GM19438 (cell line): ENCODE data around the gene CLBA1.
"Not testable (repeated sequence)": the region's sequence is repeated elsewhere in the genome, so short reads cannot be mapped to it uniquely, and the experiment has no call there.

ENCODE experiments used
- ATAC-seq: cut with Tn5 transposase; IDR thresholded peaks from one replicate; pipeline ENCODE4 v1.9.1; 2021; ENCODE audit warnings: low read depth; ENCODE audit not compliant: unreplicated experiment

CLBA1 gene

DNA sequence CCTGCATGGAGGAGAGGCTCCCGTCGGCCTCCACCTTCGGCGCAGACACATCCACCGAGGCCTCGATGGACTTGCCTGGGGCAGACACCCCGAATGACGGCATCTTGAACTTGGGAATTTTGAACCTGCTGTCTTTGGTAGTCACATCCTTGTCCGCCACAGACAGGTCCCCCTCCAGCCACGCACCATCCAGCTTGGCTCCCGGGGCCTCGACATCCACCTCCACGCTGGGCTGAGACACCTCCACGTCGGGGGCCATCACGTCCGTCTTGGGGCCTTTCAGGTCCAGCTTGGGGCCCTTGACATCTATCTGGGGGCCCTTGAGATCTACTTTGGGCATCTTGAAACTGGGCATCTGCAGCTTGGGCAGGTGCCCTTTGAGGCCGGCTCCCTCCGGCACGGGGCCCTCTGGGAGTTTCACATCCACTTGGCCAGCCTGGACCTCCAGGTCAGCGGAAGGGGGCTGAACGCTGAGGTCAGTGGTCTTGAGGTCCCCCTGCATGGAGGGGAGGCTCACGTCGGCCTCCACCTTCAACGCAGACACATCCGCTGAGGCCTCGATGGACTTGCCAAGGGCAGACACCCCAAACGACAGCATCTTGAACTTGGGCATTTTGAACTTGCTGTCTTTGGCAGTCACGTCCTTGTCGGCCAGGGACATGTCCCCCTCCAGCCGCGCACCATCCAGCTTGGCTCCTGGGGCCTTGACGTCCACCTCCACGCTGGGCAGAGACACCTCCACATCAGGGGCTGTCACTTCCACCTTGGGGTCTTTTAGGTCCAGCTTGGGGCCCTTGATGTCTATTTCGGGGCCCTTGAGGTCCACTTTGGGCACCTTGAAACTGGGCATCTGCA is 37.5 kb upstream of the CLBA1 start:
- not testable (repeated sequence) for ATAC-seq

- ATAC-seq = no peak
These were observed 36.9 kb upstream of the CLBA1 start for GRCh38 chr14:104948736-104949031.

GRCh38 chr14:104949406-104949955 is 36.1 kb upstream of the CLBA1 start:
- not testable (repeated sequence) for ATAC-seq

DNA sequence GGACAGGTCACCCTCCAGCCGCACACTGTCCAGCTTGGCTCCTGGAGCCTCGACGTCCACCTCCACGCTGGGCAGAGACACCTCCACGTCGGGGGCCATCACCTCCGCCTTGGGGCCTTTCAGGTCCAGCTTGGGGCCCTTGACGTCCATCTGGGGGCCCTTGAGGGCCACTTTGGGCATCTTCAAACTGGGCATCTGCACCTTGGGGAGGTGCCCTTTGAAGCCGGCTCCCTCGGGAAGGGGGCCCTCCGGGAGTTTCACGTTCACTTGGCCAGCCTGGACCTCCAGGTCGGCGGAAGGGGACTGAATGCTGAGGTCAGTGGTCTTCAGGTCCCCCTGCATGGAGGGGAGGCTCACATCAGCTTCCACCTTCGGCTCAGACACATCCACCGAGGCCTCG is 35.6 kb upstream of the CLBA1 start:
- ATAC-seq = no peak

GRCh38 chr14:104950701-104951100 is 34.9 kb upstream of the CLBA1 start:
- not testable (repeated sequence) for ATAC-seq

DNA sequence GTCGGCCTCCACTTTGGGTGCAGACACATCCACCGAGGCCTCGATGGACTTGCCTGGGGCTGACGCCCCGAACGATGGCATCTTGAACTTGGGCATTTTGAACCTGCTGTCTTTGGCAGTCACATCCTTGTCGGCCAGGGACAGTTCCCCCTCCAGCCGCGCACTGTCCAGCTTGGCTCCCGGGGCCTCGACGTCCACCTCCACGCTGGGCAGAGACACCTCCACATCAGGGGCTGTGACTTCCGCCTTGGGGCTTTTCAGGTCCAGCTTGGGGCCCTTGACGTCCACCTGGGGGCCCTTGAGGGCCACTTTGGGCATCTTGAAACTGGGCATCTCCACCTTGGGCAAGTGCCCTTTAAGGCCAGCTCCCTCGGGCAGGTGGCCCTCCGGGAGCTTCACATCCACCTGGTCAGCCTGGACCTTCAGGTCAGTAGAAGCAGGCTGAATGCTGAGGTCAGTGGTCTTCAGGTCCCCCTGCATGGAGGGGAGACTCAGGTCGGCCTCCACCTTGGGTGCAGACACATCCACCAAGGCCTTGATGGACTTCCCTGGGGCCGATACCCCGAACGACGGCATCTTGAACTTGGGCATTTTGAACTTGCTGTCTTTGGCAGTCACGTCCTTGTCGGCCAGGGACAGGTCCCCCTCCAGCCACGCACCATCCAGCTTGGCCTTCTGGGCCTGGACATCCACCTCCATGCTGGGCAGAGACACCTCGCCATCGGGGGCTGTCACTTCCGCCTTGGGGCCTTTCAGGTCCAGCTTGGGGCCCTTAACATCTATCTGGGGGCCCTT is 33.5 kb upstream of the CLBA1 start:
- not testable (repeated sequence) for ATAC-seq

- no peak for ATAC-seq
These were observed 32.5 kb upstream of the CLBA1 start for GRCh38 chr14:104953097-104953496.

DNA sequence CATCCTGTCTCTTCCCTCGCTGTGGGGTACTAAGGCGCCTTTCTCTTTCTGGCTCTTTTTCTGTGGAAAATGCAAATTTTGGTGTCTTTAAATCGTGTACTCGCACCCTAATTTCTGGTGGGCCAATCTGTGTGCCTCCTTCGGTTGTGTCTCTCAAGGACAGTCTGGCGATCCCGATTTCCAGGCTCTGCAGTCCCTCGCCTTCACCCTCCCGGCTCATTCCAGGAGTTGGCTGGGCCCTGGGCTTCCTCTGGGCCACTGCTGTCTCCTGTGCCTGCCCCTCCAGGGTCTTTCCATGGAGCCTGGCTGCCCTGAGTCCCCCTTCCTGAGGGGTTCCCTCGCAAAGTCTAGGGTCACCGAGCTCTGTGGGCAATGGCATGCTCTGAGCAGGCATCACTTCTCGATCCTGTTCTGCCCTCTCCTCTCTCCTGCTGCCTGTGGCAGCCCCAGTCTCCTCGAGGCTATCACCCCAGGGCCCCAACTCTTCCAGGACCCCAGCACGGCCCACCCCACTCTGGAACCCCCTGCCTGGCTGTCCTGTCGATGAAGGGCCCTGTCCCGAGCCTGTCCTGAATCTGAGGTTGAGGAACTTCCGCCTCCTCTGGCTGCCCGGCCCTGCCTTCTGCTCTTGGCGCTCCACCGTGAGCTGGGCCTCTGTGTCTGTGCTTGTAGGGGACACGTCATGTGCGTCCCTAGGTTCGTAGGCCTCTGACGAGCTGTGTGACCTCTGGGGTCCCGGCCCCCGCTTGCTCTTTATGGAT is 31.5 kb upstream of the CLBA1 start:
- no peak for ATAC-seq

- no peak for ATAC-seq
These were observed 30.7 kb upstream of the CLBA1 start for GRCh38 chr14:104954746-104955395.

DNA sequence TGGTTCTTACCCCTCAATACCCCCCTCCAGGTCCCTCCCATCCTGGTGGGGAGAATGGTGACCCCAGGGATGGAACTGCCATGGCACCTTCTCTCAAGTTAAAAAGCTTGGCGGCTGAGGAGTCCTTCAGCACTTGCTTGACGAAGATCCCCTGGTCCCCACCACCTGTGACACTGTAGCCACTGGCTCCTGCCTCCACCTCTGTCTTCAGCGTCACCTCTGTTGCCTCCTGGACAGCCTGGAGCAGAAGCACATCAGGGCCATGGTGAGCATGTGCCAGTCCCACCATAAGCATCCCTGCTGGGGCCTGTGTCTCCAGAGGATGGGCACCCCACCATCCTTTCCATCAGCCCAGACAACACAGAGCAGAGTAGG is 30.2 kb upstream of the CLBA1 start:
- ATAC-seq = no peak

DNA sequence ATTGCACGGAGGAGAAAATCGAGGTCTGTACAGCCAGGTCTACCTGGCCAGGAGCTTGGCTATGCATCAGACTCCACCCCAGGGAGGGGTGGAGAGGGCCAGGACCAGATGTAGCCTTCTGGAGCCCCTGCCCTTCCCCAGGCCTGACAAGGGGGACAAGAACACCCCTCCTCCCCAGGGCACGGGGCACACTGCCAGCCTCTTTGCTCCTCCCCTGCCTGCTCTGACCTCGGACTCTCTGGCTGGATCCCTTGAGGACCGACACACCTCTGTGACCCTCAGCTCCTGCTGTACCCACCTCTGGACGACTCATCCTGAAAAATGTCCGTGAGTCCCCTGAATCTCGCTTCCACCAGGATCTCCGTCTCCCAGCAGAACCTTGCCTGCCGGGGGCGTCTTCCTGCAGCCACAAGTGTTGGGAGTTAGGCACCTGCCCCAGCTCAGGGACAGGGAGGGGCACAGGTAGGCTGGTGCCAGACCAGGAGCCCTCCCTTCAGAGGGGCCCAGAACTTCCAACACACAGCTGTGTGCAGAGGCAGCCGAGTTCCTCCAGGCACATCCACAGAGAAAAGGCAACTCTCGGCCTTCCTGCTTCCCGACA is 29.2 kb upstream of the CLBA1 start:
- ATAC-seq = no peak

GRCh38 chr14:104957146-104958113 is 28.2 kb upstream of the CLBA1 start:
- no peak for ATAC-seq

GRCh38 chr14:104964546-104964945 is 21.0 kb upstream of the CLBA1 start:
- no peak for ATAC-seq

DNA sequence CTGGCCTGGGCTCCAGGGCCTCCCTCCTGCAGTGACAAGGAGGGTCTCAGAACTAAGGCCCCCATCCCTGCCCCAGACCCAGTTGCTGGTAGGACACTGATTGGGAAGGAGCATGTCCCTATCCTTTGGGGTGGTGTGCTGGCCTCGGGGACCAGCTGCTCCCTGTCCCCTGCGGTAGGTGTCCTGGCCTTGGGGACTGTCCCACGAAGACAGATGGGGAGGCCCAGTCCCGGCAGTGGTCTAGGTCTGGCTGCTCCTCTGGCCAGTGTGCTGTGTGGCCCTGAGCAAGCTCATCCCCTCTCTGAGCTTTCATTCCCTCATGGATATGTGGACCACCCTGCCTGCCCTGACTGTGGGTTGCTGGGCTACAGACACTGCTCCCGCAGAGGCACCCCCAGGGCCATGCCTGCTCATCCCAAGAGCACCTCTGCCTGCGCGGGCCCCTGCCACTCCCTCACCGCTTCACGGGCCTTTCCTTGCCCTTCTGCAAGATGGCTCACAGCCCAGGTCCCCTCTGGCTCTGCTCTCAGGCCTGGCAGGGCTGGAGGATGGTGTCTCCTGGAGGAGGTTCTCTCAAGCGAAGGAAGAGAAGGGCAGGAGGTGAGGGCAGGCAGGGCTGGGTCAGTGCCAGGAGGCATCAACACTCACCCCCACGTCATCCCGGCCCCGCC is 19.9 kb upstream of the CLBA1 start:
- ATAC-seq = no peak

DNA sequence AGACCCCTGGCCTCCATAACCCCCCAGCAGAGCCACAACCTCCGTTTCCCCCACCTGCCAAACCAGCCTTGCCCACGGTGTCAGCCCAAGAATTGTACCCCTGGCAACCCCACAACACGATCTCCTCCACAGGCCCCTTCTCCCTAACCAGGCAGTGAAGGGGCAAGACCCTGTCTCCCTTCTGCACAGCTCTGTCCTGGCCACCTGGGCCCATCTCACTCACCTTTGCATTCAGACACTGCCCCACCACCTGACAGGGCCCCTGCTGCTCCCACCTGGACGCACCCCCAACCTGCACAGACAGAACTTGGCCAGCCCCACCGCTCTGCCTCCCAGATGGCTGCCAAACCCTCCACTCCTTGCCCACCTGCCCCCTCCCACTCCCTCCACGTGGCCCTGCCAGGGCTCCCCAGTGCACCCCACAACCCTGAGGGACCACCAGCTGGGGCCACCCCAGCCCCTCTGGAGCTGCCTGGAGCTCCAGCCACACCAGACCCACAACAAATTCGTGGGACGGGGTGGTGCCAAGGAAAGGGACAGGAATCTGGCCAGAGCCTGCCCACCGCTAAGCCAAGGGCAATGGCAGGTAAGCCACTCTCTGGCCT is 19.2 kb upstream of the CLBA1 start:
- ATAC-seq = no peak

GRCh38 chr14:104966981-104967385 is 18.6 kb upstream of the CLBA1 start:
- ATAC-seq = no peak

GRCh38 chr14:104967386-104968152 is 18.0 kb upstream of the CLBA1 start:
- no peak for ATAC-seq
